NCI-H1436 treated with DMSO at 0.1 percent for 48 hours (cell line): ENCODE results near the gene DCDC2.
"Not testable (repeated sequence)": the region's sequence is repeated elsewhere in the genome, so short reads cannot be mapped to it uniquely, and the experiment has no call there.

ENCODE experiments used
- DNase-seq: peaks from one replicate; lab custom pipeline; 2025; lab: John Stamatoyannopoulos, UW

The DCDC2 gene

GRCh38 chr6:24225838-24226237, 132.0 kb downstream of the DCDC2 start:
- no peak for DNase-seq

DNA sequence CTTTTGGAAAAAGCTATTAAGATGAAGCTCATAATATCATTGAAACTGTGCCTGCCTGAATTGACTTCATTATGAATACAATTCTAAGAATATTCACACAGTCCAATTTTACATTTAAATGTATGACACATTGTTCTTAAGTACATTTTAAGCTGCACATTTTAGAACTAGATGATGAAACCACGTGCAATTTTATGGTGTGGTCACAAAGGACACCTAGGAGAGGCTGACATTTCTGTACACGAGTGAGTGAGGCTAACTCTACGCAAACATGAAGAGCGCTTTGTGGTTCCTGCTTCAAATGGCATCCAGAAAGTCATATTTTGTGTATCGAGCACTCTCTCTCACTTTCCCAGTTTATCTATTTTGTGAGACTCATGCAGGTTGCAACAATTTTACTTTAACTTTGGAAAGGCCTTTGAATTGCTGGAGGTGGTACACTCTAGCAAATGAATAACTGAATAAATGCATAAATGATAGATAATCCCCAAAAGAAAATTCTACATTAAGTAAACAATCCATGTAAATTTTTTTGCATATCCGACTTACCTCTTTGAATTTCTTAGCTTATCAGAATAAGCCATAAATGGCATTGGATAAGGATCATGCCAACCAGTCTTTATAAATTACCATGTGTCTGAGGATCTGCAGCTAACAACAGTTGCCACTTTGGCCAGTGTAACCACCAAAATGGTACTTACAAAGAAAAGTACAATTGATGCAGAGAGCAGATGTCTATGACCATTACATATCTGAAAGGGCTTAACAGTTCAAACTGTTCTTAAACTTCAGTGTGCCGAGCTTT, 134.5 kb downstream of the DCDC2 start:
- no peak for DNase-seq

DNA sequence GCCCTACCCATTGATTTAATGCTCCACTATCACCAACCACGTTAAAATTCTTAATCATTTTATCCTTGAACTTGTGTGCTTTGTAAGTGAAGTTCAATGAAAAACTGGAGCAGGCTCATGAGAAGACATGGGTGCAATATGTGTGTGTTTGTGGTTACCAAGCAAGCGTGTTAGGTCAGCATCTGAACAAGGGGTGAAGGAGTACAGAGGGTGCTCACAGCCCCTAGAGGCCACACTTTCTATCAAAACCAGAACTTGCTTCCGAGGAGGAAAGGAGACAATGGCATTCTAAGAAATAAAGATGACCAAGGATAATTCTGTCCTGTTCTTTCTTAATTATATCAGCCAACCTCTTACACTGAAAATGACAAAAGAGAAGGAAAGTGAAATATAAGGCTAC, 138.2 kb downstream of the DCDC2 start:
- DNase-seq, result no peak

DNA sequence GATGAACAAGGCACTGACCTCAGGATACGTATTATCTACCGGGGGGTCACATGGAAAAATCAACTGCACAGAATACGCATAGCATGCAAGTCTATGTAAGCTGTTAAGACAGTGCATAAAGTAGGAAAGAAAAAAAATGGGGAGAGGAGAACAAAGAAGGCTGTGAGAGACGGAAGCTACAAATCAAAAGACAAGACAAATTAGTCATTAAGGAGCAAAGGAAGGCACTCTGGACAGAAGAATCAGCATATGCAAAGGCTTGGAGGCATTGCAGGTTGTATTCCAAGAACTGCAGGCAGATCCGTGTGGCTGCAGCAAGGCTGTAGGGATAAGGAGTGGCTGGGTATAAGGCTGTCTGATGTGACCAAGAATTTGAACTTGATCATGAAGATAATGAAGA, 142.9 kb downstream of the DCDC2 start:
- no peak for DNase-seq

- no peak for DNase-seq
Measured at GRCh38 chr6:24207413-24207812, 150.4 kb downstream of the DCDC2 start.

DNA sequence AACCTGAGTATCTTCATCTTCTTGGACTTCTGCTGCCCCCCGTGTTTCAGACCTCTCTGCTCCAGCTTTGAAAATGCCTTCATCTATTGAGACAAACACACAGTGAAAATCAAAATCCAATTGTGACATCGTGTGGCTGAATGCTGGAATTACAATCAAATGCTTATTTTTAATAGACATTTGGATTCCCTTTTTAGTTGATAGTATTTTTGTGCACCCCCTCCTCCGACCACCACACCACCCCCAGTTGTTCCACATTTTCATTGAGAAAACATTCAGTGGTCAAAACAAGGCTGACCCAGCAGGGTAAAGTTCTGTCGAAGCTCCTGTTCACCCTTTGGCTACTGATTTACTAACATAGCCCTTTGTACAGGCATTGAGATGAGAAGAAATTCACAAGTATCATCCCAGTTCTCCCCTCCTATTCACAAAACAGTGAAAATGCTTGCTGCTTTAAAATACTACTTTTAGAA, 152.8 kb downstream of the DCDC2 start:
- peak; percentile 32 for DNase-seq

DNA sequence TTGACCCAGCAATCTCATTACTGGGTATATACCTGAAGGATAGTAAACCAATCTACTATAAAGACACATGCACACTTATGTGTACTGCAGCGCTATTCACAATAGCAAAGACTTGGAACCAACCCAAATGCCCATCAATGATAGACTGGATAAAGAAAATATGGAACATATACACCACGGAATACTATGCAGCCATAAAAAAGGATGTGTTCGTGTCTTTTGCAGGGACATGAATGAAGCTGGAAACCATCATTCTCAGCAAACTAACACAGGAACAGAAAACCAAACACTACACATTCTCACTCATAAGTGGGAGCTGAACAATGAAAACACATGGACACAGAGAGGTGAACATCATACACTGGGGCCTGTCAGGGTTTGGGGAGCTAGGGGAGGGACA, 153.7 kb downstream of the DCDC2 start:
- not testable (repeated sequence) for DNase-seq

- no peak for DNase-seq
Measured at GRCh38 chr6:24197892-24198291, 160.0 kb downstream of the DCDC2 start.

GRCh38 chr6:24195836-24196597, 161.8 kb downstream of the DCDC2 start:
- DNase-seq, result no peak

- DNase-seq, result no peak
Measured at GRCh38 chr6:24194978-24195700, 162.7 kb downstream of the DCDC2 start.

GRCh38 chr6:24193364-24193763, 164.5 kb downstream of the DCDC2 start:
- DNase-seq, result no peak

GRCh38 chr6:24191346-24191745, 166.5 kb downstream of the DCDC2 start:
- DNase-seq, result no peak

DNA sequence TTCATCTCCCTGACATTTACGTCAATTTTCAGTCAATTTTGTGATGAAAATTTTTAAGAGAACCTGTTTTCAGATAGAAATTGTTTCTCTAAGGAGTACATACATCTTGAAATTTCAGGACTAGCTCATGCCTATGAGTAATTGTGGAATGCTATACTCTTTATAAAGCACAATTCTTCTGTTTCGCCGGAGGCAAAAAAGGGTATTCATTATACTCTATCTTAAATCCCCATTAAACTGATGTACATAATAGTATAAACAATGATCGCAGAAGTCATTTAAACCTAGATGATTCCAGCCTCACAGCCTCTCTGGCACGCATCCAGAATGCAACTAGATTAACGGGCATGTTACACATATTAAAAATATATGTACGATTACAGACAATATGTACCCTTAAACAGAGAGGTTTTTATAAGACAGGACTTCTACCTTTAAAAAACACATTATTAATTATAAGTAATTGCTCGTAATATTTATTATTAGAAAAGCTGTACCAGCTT, 169.2 kb downstream of the DCDC2 start:
- no peak for DNase-seq

DNA sequence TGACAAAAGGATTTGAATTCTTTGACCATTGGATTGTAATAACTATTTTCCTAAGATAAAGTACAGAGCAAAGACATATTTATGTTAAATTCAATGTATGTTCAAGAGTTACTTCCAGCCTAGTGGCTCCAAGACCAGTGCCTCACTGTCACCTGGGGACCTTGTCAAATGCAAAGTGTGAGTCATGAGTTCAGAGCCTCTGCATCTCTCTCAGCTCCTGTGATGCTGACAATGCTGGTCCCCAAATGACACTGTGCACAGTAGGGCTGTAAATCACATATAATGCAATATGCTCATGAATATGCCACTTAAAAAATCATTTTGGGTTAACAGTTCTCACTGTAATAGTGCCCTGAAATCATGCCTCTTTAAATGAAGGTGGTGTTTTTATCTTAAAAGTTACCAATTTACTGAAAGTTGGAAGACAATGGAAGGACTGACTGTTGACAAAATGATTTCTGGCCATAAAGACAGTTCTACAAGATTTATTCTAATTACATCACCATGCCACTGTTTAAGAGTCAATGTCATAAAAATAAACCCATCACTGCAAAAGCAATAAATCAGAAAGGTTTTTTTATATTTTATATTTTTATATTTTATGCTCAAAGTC, 169.8 kb downstream of the DCDC2 start:
- no peak for DNase-seq

DNA sequence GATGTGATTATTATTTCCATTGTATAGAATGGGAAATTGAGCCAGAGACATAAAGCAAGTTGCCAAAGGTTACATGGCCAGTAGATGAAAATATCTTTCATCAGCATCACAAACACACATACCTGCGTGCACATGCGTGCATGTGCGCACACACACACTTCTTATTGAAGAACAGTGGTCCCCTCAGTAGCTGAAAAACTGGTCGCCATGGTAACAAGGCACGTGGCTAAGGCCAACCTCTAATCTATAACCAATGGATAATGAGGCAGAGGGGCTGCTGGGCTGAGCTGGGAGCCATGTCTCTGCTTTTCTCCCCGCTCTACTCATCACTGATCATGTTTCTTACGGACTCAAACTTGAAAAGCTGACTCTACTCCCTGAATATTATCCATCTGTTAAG, 171.5 kb downstream of the DCDC2 start:
- no peak for DNase-seq

GRCh38 chr6:24183584-24183983, 174.3 kb downstream of the DCDC2 start:
- DNase-seq, result no peak

GRCh38 chr6:24157886-24158285, 200.0 kb downstream of the DCDC2 start:
- no peak for DNase-seq

- DNase-seq, result no peak
Measured at GRCh38 chr6:24154121-24154520, 203.7 kb downstream of the DCDC2 start.

GRCh38 chr6:24152014-24152413, 205.8 kb downstream of the DCDC2 start:
- no peak for DNase-seq

GRCh38 chr6:24149836-24150235, 208.0 kb downstream of the DCDC2 start:
- no peak for DNase-seq

- DNase-seq, result no peak
Measured at GRCh38 chr6:24149296-24149695, 208.6 kb downstream of the DCDC2 start.

DNA sequence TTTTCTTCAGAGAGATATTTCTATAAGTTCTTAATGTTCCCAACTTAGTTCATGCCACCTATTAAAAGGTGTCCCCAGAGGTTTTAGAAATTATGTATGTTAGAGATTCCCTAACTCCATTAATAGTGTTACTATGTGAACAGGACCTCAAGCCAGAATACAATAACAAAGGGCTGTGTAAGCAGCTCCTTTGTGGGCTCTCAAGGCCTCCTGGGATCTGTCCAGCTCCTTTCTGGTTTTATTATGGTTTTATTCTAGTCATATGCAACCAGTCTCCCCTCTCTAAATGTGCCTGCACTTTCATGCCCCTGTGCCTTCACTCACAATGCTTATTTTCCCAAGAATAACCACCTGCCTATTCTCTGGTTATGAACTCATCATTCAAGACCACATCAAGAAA, 209.2 kb downstream of the DCDC2 start:
- DNase-seq, result no peak
